HG03520 (cell line): ENCODE results near the gene NCAPD3.

ENCODE experiments used
- ATAC-seq: cut with Tn5 transposase; IDR thresholded peaks from one replicate; pipeline ENCODE4 v1.9.1; 2021; ENCODE audit warnings: mild to moderate bottlenecking, moderate library complexity; ENCODE audit not compliant: unreplicated experiment

The NCAPD3 gene

DNA sequence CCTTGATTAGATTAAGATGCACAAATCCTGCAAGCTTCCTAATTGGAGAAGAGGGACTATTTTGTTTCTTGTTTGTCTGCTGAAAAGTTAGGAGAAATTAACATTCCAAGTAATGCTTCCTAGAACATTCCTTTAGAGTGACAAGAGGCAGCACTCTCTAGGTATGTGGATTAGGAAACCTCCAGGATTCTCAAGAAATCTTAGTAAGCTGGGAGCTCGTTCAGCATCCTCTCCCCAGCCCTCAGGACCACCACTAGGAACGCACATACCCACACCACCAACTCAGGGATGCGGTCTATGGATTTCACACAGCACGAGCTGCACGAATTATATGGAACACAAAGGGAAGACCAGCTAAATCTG is 52.9 kb downstream of the NCAPD3 start:
- ATAC-seq = no peak

DNA sequence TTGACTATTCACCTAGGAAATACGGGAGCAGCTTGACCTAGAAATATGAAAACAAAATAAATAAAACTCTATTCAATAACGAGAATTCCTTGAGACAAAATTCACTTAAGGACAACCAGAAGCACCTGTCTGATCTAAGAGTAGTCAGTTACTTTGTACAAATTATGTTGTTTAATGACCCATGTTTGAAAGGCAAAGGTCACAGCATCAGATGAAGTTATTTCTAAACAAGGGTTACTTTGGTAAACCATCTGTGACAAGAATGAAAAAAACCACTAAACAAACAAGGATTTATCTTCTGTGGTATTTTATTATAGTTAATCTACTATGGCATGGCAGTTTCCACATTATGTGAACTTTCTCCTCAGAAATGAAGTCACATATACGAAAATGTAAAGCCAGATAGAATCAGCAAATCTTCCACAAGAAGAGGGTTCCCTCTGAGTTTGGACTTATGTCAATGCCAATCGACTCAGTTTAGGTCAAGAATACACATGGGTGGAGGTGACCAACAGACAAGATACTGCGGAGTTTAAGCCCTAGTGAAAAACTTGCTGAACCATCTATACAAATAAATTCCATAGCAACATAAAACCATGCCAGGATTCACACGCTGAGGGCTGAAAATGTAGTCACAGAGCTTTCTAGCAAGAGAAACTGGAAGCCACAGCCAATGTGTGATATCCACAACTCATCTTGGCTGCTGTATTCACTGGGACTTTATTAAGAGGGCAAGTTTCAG is 53.4 kb downstream of the NCAPD3 start:
- ATAC-seq = no peak

DNA sequence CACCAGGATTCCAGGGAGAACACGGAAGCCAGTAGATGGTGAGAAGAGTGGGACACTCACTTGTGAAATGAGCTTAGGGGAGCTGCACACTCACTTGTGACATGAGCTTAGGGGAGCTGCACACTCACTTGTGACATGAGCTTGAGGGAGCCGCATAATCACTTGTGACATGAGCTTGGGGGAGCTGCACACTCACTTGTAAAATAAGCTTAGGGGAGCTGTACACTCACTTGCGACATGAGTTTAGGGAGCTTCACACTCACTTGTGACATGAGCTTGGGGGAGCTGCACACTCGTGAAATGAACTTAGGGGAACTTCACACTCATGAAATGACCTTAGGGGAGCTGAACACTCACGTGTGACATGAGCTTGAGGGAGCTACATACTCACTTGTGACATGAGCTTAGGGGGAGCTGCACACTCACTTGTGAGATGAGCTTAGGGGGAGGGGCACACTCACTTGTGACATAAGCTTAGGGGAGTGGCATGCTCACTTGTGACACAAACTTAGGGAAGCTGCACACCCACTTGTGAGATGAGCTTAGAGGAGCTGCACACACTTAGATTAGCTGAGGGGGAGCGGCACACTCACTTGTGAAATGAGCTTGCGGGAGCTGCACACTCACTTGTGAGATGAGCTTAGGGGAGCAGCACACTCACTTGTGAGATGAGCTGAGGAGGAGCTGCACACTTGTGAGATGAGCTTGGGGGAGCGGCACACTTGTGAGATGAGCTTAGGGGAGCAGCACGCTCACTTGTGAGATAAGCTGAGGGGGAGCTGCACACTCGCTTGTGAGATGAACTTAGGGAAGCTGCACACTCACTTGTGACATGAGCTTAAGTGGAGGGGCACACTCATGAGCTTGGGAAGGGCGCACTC is 59.0 kb downstream of the NCAPD3 start:
- ATAC-seq = no peak

- no peak for ATAC-seq
Observed at GRCh38 chr11:134159652-134160051, 64.1 kb downstream of the NCAPD3 start.

- ATAC-seq = no peak
Observed at GRCh38 chr11:134158023-134158422, 65.7 kb downstream of the NCAPD3 start.

DNA sequence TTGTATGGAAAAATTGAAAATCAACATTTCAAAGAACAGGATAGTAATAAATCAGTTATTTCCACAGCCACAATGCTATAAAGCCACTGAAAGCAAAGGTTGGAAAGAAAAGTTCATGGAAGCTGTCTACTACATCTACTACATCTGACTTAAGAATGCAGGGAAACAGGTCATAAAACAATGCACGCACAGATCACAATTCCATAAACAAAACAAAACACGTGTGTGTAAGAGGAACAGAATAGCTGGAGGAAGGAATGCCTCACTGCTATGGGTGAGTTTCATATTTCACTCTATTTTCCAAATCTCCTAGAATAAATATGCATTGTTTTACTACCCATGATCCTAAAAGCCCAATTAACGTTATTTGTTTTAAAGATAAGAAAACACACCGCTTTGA is 66.3 kb downstream of the NCAPD3 start:
- no peak for ATAC-seq

DNA sequence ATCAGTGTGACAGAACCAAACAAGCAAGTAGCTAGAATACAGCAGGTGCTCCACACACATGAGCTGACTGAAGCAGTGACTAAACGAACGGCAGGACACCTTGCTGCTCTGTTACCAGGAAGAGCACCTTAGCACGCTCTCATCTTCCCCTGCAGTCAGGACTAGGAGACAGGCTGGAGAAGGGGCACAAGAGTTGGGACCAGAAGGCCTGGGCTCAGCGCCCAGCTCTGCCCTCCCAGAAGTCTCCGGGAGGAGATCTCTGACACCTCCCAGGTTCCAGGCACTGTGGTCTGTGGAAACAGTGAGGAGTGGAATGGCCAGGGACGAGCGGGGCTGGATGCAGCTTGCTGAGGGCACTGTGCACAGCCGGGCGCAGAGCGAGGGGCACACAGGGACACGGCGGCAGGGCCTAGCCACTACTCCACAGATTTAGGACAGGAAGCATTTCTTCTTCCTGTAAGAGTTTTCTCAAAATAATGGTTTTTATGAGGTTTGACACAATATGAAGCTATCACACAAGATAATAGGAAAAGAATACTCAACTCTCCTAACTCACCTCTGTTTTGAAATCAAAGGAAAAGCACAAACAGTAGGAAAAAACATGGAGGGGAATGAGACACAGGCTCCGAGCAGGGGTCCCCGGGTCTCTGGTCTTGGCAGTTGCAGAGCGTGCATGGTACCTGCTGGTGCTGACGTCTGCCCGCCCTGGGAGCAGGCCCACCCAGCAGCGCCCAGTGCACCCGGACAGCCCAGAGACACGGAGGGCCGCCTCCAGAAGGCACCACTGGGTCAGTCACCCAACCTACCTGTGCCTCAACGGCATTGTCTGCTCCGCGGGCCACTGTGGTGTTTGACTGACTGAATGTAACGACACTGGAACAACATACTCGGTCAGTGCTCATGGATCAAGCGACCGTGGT is 67.6 kb downstream of the NCAPD3 start:
- ATAC-seq = no peak

DNA sequence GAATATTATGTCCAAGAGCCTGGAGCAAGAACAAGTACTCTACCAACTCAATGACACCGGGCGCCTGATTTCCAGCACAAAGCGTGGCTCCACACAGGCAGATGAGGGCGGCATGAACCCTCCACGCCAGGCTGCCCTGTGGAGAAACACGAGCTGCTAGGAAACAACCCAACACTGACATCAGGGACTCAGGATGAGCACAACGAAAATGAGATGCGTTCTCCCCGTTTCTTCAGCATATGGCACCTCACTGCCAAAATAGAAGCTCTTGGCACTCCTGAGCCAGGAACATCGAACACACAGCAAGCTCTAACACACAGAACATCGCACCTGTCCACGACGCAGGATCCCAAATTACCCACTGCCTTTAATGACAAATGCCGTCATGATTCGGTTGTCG is 68.3 kb downstream of the NCAPD3 start:
- no peak for ATAC-seq

DNA sequence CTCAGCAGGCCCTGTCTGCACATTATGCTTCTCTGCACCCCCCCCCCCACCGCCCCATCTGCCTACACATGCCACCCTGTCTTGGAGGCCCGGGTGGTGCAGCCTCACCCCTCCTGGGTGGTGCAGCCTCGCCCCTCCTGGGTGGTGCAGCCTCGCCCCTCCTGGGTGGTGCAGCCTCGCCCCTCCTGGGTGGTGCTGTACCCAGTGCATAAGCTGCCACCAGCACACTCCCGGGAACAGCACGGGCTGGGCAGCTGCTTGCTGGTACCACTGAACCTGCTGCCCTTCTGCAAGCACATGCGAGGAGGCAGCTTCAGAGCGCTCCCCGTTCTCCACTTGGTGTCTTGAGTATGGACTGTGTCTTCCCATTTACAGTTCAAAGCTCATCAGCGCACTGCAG is 69.3 kb downstream of the NCAPD3 start:
- ATAC-seq = no peak

DNA sequence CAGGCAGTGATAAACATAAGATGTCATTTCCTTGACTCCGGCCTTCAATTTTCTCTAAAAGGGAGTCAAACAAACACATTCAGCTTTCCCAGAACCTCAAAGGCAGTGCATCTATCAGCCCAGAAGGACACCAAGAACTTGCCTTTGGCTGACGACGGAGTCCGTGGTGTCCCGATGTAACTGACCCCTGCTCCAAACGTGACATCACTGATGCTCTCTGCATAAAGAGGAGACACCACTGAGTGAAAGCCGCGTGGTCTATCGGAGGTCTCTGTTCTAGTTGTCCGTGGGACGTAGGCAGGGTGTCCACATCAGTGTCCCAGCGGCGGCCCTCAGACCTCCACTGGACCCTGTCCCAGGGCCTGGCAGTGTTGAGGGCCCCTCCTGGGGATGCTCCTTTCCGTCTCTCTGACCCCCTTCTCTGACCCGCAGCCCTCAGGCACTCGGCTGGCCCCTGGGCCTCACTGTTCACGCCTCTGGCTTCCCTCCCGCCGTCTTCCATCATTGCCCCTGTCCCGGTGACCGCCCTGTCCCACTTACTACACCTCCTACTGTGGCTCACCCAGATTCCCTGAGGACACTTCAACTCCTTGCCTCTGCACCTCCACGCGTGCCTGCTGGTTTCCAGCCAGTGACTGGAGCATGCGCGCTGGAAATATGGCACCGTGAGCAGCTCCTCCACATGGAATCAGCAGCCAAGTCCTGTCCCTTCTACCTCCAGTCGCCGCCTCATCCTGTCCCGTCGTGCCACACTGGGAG is 70.4 kb downstream of the NCAPD3 start:
- no peak for ATAC-seq

DNA sequence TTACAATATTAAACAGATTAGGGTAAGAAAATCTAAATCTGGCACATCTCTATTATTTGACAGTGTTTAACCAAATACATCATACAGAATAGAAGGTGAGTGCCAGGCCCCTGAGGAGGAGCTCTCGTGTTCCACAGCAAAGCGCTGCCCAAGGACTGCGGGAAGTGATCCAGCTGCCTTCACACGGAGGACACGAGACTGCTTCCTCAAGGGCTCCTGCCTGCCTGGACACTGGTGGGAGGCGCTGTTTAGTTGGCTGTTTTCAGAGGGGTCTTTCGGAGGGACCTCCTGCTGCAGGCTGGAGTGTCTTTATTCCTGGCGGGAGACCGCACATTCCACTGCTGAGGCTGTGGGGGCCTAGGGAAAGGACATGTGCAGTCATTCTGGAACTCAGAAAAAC is 71.1 kb downstream of the NCAPD3 start:
- no peak for ATAC-seq

DNA sequence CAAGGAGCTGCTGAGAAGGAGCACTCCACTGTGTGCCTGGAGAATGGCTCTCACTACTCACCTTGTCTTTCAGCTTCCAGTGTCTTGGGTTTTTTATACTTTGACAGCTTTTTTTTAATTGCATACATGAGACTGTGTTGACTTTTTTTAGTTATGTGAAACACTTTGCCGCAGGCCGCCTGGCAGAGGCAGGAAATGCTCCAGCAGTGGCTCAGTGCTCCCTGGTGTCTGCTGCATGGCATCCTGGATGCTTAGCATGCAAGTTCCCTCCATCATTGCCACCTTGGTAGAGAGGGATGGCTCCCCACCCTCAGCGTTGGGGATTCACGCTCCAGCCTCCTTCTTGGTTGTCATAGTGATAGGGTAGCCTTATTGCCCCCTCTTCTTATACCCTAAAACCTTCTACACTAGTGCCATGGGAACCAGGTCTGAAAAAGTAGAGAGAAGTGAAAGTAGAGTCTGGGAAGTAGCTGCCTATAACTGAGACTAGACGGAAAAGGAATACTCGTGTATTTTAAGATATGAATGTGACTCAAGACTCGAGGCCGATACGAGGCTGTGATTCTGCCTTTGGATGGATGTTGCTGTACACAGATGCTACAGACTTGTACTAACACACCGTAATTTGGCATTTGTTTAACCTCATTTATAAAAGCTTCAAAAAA is 72.6 kb downstream of the NCAPD3 start:
- no peak for ATAC-seq

- ATAC-seq = no peak
Observed at GRCh38 chr11:134150195-134150903, 73.4 kb downstream of the NCAPD3 start.

- ATAC-seq = no peak
Observed at GRCh38 chr11:134149371-134149770, 74.4 kb downstream of the NCAPD3 start.

- no peak for ATAC-seq
Observed at GRCh38 chr11:134146598-134146997, 77.2 kb downstream of the NCAPD3 start.

GRCh38 chr11:134145715-134146114 is 78.1 kb downstream of the NCAPD3 start:
- no peak for ATAC-seq

- no peak for ATAC-seq
Observed at GRCh38 chr11:134144744-134145143, 79.0 kb downstream of the NCAPD3 start.

GRCh38 chr11:134143801-134144200 is 80.0 kb downstream of the NCAPD3 start:
- no peak for ATAC-seq

DNA sequence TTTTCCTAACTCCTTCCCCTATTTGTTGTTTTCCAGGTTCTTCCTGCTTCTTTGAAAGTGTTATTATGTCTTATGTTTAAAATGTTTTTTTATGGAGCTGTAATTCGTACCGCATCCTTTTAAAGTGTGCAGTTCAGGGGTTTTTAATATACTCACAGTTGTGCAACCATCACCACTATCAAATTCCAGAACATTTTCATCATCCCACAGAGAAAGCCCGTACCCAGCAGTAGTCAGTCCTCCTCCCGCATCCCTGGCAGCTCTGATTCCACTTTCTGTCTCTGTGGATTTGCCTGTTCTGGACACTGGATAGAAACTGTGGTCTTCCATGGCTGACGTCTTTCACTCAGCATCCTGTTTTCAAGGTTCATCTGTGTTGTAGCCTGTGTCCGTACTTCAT is 81.2 kb downstream of the NCAPD3 start:
- ATAC-seq = no peak
